ENCODE results near the gene ENDOD1.

GRCh38 chr11:95145430-95146060, 55.9 kb downstream of the ENDOD1 start:
- no peak for TF ChIP-seq POLR2A (IDR thresholded peaks at IDR 0.05)
- TF ChIP-seq, protein P1, sequence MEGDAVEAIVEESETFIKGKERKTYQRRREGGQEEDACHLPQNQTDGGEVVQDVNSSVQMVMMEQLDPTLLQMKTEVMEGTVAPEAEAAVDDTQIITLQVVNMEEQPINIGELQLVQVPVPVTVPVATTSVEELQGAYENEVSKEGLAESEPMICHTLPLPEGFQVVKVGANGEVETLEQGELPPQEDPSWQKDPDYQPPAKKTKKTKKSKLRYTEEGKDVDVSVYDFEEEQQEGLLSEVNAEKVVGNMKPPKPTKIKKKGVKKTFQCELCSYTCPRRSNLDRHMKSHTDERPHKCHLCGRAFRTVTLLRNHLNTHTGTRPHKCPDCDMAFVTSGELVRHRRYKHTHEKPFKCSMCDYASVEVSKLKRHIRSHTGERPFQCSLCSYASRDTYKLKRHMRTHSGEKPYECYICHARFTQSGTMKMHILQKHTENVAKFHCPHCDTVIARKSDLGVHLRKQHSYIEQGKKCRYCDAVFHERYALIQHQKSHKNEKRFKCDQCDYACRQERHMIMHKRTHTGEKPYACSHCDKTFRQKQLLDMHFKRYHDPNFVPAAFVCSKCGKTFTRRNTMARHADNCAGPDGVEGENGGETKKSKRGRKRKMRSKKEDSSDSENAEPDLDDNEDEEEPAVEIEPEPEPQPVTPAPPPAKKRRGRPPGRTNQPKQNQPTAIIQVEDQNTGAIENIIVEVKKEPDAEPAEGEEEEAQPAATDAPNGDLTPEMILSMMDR (IDR thresholded peaks at IDR 0.05): no peak
- TF ChIP-seq EP300 (IDR thresholded peaks at IDR 0.05): no peak
